SK-N-MC (cell line): ENCODE results near the gene MYADML2.

Source experiments
- EZH2 ChIP-seq: fragments of 200-600 bp; sonication (generic); IDR thresholded peaks from one replicate; pipeline ENCODE4 v1.6.1; 2017; ENCODE audit warnings: antibody characterized with exemption
- FOXP2 ChIP-seq: optimal IDR thresholded peaks from 2 replicates; pipeline ENCODE3; 2011; ENCODE audit warnings: mild to moderate bottlenecking, moderate library complexity; ENCODE audit not compliant: insufficient read depth; ENCODE audit errors: extremely low read length, control extremely low read depth
- POLR2AphosphoS5 ChIP-seq: IDR thresholded peaks from 2 replicates; pipeline ENCODE4 v1.6.1; 2012; ENCODE audit warnings: mild to moderate bottlenecking, low read depth, low read length, borderline replicate concordance

GRCh38 chr17:81991684-81992305, 44.8 kb upstream of the MYADML2 start:
- TF ChIP-seq POLR2AphosphoS5 (no peak), EZH2 (no peak), FOXP2 (no peak)
